Muscle of arm (tissue), 12 donors: ENCODE data around the gene DNAH7. TPM values are rescaled to one million over a fixed set of nuclear protein-coding genes. Genes with fewer than 3 reads are reported as not detected.

Source experiments
- DNase-seq: peaks from one replicate; pipeline ENCODE4 v3.0.0-alpha.2; 2013
- polyA plus RNA-seq, 12 donors: library from polyadenylated mRNA; unstranded; fragments of 120-200 nt; gene quantifications; one replicate each; pipeline ENCODE4 v1.2.1, GENCODE V29; 2013; ENCODE audit not compliant: insufficient read length in 12 of 12

The DNAH7 gene
- polyA plus RNA-seq, 12 donors, result 0.12 to 0.71 (median 0.25) TPM; not detected in 2

DNA sequence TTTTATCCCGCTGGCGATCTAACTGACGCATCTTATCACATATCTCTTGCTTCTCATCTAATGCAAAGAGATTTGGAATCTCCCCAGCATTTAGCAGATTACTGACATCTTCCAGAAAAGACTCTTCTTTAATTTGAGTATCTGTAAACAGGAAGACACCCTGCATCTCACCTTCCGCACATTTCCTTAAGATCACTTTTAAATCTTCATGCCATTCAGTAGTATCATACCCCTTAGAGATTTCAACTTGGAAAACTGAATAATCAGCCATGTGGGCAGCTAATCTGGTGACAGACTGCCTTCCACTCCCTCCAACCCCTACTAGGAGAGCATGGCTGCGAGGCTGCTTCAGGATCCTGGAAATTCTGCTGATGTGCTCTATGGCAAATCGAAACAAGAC lies 204.3 kb downstream of the DNAH7 start:
- DNase-seq, result no peak

GRCh38 chr2:195863564-195863963 lies 205.1 kb downstream of the DNAH7 start:
- no peak for DNase-seq

- DNase-seq, result no peak
Measured at GRCh38 chr2:195863121-195863520, 205.5 kb downstream of the DNAH7 start.

- no peak for DNase-seq
Measured at GRCh38 chr2:195861821-195862220, 206.8 kb downstream of the DNAH7 start.

DNA sequence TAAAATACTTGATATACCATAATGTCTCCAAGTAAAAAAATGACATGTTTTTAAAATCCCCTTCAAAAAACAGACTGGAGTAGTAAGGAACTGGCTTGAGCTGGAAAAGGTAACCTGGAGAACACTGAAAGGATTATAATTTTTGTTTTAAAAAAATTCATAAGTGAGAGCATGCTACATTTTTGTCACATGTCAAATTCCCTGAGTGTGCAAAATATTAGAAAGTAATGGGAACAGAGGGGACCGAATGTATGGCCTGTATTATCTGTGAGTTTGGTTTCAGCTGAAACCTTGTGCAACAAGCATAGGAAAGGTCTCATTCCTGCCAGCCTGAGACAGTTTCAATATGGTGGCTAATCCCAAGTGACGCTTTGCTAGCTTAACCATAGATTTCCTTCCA lies 209.1 kb downstream of the DNAH7 start:
- no peak for DNase-seq

DNA sequence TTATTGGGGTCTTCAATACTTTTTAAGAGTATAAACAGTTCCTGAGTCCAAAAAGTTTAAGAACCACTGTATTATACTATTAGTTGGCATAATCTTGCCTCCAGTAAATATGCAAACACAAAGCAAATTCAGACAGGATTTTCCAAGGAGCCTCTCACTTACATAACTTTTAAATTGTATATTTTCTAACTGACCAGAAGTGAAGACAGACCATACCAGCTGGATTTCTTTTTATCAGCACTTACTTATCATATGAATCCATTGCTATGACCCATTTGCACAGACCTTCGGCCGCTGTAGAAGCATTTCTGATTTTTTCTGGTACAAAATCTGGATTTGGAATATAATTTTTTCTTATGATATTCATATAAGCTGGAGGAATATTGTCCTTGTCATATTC lies 211.5 kb downstream of the DNAH7 start:
- DNase-seq, result no peak

GRCh38 chr2:195850764-195851163 lies 217.9 kb downstream of the DNAH7 start:
- no peak for DNase-seq

DNA sequence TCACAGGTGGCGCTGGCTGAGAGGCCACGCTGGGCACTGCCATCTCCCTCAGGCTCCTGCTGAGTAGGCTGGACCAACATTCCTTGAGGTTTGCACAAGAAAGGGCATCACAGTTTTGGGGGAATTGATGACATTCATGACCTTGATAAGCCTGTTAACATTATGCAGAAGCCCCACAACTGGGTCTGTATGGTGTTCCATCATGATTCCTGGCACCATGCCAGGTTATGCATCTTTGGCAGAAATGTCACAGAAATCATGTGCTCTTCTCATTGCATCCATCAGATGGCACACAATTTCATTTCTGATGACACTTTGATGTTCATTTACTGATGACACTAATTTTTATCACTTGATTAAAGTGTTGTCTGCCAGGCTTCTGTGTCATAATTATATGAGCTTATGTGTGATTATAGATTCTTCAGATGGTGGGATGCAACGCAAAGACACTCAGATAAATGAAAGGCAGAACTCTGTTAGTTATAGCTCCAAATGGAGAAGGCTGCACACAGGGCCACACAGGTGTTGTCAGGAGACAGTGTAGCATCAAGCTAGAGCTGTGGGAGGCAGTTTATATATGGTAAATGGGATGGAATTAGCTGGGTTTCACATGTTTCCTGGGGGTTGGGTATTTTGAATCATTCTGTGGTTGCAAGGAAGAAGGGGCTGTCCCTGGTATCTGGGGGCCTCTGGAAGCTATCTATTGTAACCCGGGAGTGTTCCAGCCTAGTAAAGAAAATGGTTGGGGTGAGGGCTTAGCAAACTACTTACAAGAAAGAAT lies 220.3 kb downstream of the DNAH7 start:
- no peak for DNase-seq

- no peak for DNase-seq
Measured at GRCh38 chr2:195842932-195843331, 225.7 kb downstream of the DNAH7 start.

GRCh38 chr2:195838002-195838401 lies 230.6 kb downstream of the DNAH7 start:
- no peak for DNase-seq

DNA sequence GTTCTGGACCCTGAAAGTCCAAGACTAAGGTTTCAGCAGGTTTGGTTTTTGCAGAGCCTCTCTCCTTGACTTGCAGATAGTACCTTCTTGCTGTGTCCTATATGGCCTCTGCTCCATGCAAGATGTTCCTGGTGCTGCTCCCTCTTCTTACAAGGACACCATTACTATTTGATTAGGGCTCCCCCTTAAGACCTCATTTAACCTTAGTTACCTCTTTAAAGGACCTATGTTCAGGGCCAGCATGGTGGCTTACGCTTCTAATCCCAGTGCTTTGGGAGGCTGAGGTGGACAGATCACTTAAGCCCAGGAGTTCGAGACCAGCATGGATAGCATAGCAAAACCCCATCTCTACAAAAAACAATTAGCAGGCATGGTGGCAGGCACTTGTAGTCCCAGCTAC lies 232.6 kb downstream of the DNAH7 start:
- DNase-seq, result no peak

- DNase-seq, result no peak
Measured at GRCh38 chr2:195834836-195835235, 233.8 kb downstream of the DNAH7 start.

DNA sequence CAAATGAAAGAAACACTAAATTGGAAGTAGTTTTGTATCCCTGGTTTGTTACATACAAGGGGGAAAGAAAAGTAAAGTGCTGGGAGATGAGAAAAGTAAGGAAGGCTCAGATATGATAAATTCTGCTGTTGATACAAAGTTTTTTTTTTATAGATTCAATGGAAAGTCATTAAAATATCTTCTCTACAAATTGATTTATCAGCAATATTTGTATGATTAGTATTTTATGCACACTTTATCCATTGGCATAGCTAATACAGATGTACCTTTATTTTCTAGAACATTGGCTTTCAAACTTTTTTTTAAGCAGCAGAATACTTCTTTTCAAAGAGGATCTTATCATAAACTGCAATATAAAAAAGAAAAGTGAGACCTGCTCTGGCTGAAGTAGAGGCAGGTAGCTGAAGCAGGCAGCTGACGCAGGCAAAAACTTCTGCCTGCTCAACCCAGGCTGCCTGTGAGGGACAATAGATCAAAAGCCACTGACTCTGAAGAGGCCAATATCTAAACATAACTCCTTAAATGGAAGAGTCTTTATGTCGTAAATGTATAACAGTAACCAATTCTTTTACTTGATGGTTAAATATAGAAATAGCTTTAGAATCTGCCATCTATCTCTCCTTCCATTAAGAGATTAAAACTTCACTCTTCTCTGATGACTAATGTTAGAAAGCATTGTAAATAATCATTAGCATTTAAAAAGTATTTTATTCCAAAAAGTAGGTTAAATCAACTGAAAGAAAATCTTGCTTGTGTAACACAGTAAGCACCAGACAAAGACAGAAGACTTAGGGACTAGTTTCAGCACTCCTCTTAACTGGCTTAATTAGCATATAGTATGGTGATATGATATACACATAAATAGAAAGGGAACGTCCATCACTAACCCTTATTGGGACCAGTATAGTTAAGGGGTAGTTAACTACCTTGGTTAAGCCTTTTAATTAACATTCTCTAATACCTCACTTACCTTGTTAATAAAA lies 237.4 kb downstream of the DNAH7 start:
- DNase-seq, result no peak

GRCh38 chr2:195824478-195824877 lies 244.2 kb downstream of the DNAH7 start:
- no peak for DNase-seq

DNA sequence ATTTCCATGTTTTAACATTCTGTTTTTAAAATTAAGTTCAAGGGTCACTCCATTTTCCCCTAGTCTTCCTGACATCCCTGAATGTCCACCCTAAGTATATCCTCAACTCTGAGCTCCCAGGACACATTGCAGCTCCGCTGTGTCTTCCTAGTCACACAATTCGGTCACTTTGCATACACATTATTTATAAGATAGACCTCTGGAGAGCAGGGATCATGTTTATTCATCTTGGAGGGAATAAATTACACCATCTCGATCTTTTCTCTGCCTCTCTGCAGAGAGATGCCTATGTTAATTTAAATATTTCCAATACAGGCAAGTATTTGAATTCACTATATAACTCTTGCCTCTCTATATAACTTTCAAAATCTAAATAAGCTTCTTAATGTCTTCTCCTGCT lies 245.4 kb downstream of the DNAH7 start:
- no peak for DNase-seq

GRCh38 chr2:195821566-195821932 lies 247.1 kb downstream of the DNAH7 start:
- DNase-seq, result peak; percentile 10

DNA sequence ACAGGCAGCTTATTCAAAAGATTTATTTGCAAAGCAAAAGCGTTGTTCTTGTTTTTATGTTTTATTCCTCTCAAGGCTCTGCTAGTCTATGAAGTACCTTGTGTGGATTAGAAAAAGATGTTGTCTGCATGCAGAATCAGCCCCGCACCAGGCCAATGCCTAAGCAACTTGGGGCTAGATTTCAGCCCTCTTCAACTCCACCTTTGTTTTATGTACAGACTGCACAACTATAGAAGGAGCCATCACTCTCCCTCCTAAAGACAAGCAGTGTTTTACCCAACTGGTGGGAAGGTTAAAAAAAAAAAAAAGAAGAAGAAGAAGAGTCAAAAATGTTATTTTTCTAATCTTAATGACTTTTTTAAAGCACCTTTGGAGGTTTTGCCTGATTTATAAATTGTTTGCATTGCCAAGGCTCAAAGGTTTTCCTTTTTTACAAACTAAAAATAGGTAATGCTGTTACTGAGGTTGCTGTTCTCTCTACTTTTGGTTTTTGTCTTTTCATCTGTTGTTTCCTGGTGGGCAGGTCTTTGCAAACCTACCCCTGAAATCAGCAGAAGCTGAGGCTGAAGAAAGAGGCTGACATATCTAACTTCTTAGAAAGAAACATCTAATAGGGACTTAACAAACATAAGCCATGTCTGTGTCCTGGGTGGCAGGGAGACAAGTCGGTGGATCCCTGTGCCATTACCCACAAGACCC lies 247.6 kb downstream of the DNAH7 start:
- no peak for DNase-seq

- no peak for DNase-seq
Measured at GRCh38 chr2:195820373-195820772, 248.3 kb downstream of the DNAH7 start.

DNA sequence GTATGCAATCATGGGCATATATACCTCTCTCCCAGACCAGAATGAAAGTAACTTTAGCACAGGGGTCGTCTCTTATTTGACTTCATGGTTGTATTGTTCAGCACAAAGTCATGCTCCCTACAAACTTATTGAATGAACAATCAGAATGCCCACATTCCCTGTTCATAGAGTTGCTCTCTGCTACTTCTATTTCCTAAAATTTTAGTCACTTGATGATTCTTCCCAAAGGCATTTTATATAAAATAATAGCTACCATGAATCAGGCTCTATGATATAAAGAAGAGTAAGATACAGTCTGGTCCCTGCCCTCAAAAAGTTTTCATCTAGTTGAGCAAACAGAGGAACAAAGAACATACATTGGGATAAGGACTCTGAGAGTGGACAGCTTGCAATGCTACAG lies 249.4 kb downstream of the DNAH7 start:
- DNase-seq, result no peak

DNA sequence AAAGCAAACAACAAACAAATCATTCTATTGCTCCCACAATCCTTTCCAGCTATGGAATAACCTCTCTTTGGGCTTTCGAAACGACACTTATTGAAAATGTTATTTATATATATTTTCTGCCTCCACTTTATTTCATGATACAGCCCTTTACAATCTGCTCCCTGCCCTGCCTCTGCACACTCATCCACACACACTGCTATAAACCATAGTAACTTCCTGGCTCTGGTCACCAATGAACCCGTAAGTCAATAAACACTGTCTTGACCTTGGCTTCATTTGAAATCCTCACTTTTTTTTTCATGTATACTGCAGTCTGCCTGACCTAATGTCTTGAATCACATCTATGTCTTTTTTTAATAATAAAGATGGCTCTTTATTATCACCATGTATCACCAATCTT lies 250.1 kb downstream of the DNAH7 start:
- no peak for DNase-seq

DNA sequence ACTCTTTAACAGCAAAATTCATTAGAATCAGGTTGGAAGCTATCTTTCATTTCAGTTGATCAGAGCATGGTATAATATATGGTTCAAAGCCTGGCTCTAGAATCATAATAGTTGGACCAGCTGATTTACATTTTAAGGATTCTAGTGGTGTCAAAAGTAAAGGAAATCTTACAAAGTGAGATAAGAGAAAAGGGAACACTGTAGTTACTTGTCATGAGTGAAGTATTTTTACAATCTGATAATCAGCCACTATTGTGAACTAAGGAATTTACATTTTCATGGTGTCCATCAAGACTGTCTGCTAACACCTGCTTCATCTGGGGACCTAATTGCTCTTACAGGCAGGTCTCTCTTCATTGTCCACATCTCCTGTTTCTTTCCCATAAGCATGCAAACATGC lies 250.5 kb downstream of the DNAH7 start:
- DNase-seq, result no peak

DNA sequence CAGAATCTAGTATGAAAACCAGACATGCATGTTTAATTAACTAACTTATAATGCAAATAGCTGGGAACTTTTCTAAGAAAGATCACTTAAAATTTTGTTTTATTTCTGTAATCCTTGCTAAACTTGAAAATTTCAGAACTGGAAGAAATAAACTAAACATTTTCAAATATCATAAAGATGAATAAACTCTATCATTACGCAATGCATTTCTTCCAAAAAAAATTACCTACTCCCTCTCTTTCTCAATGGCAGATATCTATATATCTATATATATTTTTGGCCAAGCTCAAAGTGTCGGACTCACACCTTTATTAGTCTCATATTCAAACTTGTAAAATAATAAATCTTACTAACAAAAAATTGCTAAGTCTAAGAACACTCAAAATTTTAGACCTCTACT lies 253.6 kb downstream of the DNAH7 start:
- DNase-seq, result no peak
